NCI-H2196 treated with DMSO at 0.1 percent for 48 hours (cell line): Measurements from ENCODE around the gene EIF2S2.
A peak's percentile ranks its signal among the peaks of the same experiment; 100 is the strongest.

Experiments
- DNase-seq: peaks from one replicate; lab custom pipeline; 2025; ENCODE audit not compliant: unreplicated experiment; lab: John Stamatoyannopoulos, UW

EIF2S2 gene

GRCh38 chr20:34066476-34067090 lies 45.5 kb downstream of the EIF2S2 start:
- no peak for DNase-seq

GRCh38 chr20:34065260-34065659 lies 46.8 kb downstream of the EIF2S2 start:
- DNase-seq = no peak

- DNase-seq = no peak
These were observed 47.8 kb downstream of the EIF2S2 start for GRCh38 chr20:34064286-34064685.

GRCh38 chr20:34062570-34063482 lies 49.2 kb downstream of the EIF2S2 start:
- DNase-seq = no peak

GRCh38 chr20:34061695-34062094 lies 50.3 kb downstream of the EIF2S2 start:
- no peak for DNase-seq

GRCh38 chr20:34060970-34061369 lies 51.1 kb downstream of the EIF2S2 start:
- DNase-seq = no peak

- DNase-seq = no peak
These were observed 53.2 kb downstream of the EIF2S2 start for GRCh38 chr20:34058831-34059230.

- DNase-seq = no peak
These were observed 56.8 kb downstream of the EIF2S2 start for GRCh38 chr20:34055290-34055689.

GRCh38 chr20:34052414-34052813 lies 59.6 kb downstream of the EIF2S2 start:
- DNase-seq = no peak

- DNase-seq = no peak
These were observed 61.9 kb downstream of the EIF2S2 start for GRCh38 chr20:34049897-34050695.

- DNase-seq = no peak
These were observed 62.7 kb downstream of the EIF2S2 start for GRCh38 chr20:34049389-34049788.

GRCh38 chr20:34047917-34048316 lies 64.1 kb downstream of the EIF2S2 start:
- no peak for DNase-seq

GRCh38 chr20:34047010-34047687 lies 64.9 kb downstream of the EIF2S2 start:
- no peak for DNase-seq

GRCh38 chr20:34045930-34046725 lies 65.9 kb downstream of the EIF2S2 start:
- no peak for DNase-seq

GRCh38 chr20:34045294-34045693 lies 66.7 kb downstream of the EIF2S2 start:
- peak; percentile 20 for DNase-seq

- DNase-seq = no peak
These were observed 69.0 kb downstream of the EIF2S2 start for GRCh38 chr20:34043025-34043424.

GRCh38 chr20:34042262-34042661 lies 69.8 kb downstream of the EIF2S2 start:
- DNase-seq = no peak

GRCh38 chr20:34041226-34041625 lies 70.8 kb downstream of the EIF2S2 start:
- no peak for DNase-seq

GRCh38 chr20:34040300-34040995 lies 71.6 kb downstream of the EIF2S2 start:
- DNase-seq = no peak
